ENCODE data around the gene NPAS2.

Gene NPAS2

GRCh38 chr2:101038455-101039255 is 218.7 kb downstream of the NPAS2 start:
- ATAC-seq: no peak
- peak; percentile 15 for DNase-seq
- Mint-ChIP-seq H3K4me1 (no peaks in the 10 kb centered on the region), H3K27me3 (no peaks in the 10 kb centered on the region), H3K27ac (no peak overlapping the region), H3K4me3 (no peak overlapping the region), H3K36me3 (ENCODE audit: low read depth) (no peaks in the 10 kb centered on the region), H3K9me3 (no peaks in the 10 kb centered on the region)

GRCh38 chr2:101040072-101040471 is 220.1 kb downstream of the NPAS2 start:
- H3K4me1 Mint-ChIP-seq: no peaks in the 10 kb centered on the region
- DNase-seq (no peak), ATAC-seq (no peak)
- no peaks in the 10 kb centered on the region for H3K9me3 Mint-ChIP-seq
- no peak overlapping the region for H3K4me3 Mint-ChIP-seq
- H3K27me3 Mint-ChIP-seq: no peaks in the 10 kb centered on the region
- no peak overlapping the region for H3K27ac Mint-ChIP-seq
- H3K36me3 Mint-ChIP-seq (ENCODE audit: low read depth): no peaks in the 10 kb centered on the region

GRCh38 chr2:101040761-101041160 is 220.8 kb downstream of the NPAS2 start:
- no peak overlapping the region for H3K27ac Mint-ChIP-seq
- DNase-seq (no peak), ATAC-seq (no peak)
- no peak overlapping the region for H3K4me3 Mint-ChIP-seq
- H3K9me3 Mint-ChIP-seq: no peaks in the 10 kb centered on the region
- H3K27me3 Mint-ChIP-seq: no peaks in the 10 kb centered on the region
- H3K36me3 Mint-ChIP-seq (ENCODE audit: low read depth): no peaks in the 10 kb centered on the region
- no peaks in the 10 kb centered on the region for H3K4me1 Mint-ChIP-seq

- no peaks in the 10 kb centered on the region for H3K9me3 Mint-ChIP-seq
- no peaks in the 10 kb centered on the region for H3K36me3 Mint-ChIP-seq (ENCODE audit: low read depth)
- ATAC-seq (no peak), DNase-seq (no peak)
- H3K4me1 Mint-ChIP-seq: no peaks in the 10 kb centered on the region
- H3K27ac Mint-ChIP-seq: no peak overlapping the region
- no peaks in the 10 kb centered on the region for H3K27me3 Mint-ChIP-seq
- H3K4me3 Mint-ChIP-seq: no peak overlapping the region
These were observed 221.5 kb downstream of the NPAS2 start for GRCh38 chr2:101041413-101041812.

GRCh38 chr2:101045330-101045729 is 225.4 kb downstream of the NPAS2 start:
- H3K4me3 Mint-ChIP-seq: no peak overlapping the region
- no peaks in the 10 kb centered on the region for H3K36me3 Mint-ChIP-seq (ENCODE audit: low read depth)
- no peak overlapping the region for H3K27ac Mint-ChIP-seq
- no peak for DNase-seq
- H3K4me1 Mint-ChIP-seq: no peaks in the 10 kb centered on the region
- ATAC-seq: no peak
- H3K9me3 Mint-ChIP-seq: no peaks in the 10 kb centered on the region
- H3K27me3 Mint-ChIP-seq: no peaks in the 10 kb centered on the region

Data from activated naive CD8-positive, alpha-beta T cell treated with anti-CD3 and anti-CD28 coated beads, Interleukin-2, amount 50 U/mL, for 24 hours (primary cell).